GM18505 (cell line): ENCODE results near the gene CRIP1.

ENCODE experiments used
- ATAC-seq: cut with Tn5 transposase; IDR thresholded peaks from one replicate; pipeline ENCODE4 v1.9.1; 2021; ENCODE audit not compliant: unreplicated experiment
- POLR2A ChIP-seq: IDR thresholded peaks from 4 replicates; pipeline ENCODE4 v1.6.1; 2011; ENCODE audit warnings: borderline replicate concordance; ENCODE audit not compliant: insufficient read depth, insufficient read length; ENCODE audit errors: extremely low read depth

CRIP1 gene

DNA sequence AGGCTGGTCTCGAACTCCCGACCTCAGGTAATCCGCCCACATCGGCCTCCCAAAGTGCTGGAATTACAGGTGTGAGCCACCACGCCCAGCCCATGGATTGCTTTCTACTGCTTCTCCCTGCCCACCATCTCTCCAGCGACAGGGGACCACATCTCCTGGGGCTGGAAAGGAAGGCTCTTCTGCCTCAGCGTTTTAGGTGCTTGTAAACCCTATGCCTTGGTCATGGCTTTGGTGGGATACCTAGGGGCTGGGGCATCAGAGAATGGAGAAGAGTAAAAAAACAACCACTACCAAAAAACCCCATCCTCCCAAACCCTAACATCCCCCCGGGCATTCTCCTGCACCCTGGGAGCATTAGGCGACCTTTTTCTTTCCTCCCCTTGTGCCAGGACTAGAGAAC lies 38.6 kb downstream of the CRIP1 start:
- TF ChIP-seq POLR2A: no peak
- ATAC-seq: no peak

DNA sequence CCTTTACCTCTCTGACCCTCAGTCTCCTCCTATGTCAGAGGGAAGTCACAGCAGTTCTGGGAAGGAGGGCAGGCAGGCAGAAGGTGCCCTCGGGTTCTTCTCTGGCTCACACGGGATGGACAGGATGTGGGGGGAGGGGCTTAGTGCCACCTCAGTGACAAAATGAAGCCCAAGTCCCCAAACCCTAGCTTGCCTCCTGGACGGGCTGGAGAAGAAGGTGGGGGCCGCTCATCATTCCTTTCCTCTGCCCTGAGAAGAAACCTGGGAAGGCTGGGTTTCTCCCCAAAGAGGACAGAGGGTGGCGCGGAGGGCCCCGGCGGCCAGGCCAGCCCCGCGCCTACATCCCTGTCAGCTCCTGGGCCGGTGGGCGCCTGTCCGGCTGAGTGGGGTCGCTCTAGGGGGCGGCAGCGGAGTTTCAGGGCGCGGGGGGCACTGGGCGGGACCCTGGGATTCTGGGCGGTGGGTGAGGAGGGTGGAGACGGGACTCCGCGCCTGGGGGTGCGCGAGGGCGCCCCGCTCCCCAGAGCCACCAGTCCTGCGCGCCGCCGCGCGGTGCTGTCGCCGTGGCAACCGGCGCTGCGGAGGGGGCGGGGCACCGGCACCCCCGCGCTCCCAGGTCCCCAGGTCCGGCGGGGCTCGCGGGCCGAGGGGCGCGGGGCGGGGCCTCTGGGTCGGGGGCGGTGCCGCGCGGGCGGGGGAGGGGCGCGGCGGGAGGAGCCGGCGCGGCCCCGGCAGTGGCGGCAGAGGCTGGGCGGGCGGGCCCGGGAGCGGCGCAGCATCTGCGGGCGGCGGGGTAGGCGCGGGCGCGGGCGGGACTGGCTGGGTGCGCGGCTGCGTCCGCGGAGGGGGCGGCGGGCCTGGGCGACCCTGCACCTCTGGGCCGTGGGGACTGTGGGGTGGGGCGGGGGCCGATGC lies 39.4 kb downstream of the CRIP1 start, which contains the start of gene TMEM121:
TSS of gene TMEM121 (plus strand) at position 723 of the 915 bp plus-strand sequence. CDS start 2,252 bp downstream, outside the sequence.
- ATAC-seq: no peak
- no peak for TF ChIP-seq POLR2A

DNA sequence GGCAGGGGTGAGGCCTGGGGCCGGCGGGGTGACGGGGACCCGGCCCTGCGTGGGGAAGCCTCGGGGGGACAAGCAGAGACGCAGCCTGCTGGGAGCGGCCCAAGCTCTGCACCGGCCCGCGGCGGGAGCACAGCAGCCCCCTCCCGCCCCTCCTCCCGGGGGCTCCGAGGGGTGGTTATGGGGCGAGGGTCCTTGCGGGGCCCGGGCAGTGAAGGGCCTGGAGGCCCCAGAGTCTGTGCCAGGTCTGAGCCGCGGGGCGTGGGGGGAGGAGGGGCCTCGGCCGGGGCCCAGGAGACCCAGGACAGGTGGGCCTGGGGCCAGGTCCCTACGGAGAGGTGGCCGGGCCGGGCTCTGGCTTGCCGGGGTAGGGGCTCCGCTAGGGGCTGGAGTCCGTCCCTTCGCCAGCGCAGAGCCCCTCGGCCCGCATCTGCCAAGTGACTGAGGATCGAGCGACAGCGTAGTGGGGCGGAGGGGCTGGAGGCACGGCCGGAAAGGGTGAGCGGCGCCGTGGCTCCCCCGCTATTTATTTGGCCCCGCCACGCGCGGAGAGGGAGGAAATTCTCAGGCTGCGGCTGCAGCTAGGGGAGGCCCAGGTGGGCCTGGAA lies 40.2 kb downstream of the CRIP1 start:
- TF ChIP-seq POLR2A: no peak
- no peak for ATAC-seq

DNA sequence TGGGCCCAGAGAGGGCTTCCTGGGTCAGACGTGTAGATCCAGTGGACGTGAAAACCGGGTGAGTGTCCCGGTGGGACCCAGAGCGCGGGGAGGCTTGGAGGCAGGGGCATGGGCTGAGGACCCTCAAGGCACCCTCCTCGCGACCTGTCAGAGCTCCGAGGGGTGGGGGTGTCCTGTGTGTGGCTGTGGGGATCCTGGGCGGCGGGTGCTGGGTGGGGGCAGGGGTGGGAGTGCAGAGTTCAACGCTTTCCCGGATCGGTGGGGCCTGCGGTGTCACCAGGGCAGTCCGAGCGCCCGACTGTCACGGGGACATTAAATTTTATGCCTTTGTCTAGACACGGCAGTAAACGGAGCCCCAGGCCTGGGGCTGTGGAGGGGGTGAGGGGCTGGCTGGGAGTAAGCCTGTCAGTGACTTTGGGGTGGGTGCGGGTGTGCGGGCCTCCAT lies 40.7 kb downstream of the CRIP1 start:
- no peak for ATAC-seq
- TF ChIP-seq POLR2A: no peak

DNA sequence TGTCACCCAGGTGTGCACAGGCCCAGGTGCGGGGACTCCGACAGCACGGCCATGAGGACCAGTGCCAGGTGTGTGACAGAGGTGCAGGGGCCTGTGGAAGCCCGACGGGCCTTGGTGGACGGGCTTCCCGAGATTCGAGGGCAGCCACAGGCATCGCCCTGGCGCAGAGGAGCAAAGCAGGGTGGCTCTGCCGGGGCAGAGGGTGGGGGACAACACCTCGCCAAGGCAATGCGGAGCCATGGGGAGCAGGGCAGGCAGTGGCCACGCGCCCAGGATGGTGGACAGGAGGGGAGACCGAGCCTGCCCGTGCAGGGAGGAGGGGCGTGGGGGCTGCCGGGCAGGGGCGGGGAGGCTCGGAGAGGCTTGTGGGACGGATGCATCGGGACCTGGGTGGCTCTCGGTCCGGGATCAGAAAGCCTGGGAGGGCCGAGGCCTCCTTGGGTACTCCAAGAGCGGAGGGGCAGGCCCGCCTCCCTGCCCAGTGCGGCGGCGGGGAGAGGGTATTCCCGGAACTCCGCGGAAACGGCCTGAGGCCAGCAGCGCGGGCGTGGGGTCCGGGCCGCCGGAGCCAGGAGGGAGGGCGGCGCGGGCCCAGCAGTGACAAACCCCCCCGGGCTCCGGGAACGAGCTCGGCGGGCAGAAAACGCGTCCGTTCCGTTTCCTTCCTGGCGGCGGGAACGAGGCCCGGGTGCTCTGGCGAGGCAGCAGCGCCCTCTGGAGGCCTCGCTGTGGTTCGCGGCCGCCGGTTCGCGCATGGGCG lies 41.3 kb downstream of the CRIP1 start:
- no peak for TF ChIP-seq POLR2A
- no peak for ATAC-seq

DNA sequence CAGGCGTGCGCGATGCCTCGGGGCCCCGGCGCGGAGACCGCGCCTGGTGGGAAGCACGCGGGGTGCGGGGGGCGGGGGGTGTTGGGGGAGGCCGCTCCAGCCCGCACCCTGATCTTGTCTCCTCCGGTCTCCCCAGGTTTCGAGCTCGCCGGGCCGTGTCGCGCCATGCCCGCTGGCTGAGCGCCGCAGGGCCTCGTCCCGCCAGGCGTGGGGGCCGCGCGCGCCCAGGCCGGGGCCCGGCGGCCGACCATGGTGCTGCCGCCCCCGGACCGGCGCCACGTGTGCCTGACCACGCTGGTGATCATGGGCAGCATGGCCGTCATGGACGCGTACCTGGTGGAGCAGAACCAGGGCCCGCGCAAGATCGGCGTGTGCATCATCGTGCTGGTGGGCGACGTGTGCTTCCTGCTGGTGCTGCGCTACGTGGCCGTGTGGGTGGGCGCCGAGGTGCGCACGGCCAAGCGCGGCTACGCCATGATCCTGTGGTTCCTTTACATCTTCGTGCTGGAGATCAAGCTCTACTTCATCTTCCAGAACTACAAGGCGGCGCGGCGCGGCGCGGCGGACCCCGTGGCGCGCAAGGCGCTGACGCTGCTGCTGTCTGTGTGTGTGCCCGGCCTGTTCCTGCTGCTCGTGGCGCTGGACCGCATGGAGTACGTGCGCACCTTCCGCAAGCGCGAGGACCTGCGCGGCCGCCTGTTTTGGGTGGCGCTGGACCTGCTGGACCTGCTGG lies 42.1 kb downstream of the CRIP1 start:
- TF ChIP-seq POLR2A: no peak
- no peak for ATAC-seq

DNA sequence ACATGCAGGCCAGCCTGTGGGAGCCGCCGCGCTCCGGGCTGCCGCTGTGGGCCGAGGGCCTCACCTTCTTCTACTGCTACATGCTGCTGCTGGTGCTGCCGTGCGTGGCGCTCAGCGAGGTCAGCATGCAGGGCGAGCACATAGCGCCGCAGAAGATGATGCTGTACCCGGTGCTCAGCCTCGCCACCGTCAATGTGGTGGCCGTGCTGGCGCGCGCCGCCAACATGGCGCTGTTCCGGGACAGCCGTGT lies 42.6 kb downstream of the CRIP1 start:
- no peak for TF ChIP-seq POLR2A
- ATAC-seq: no peak

DNA sequence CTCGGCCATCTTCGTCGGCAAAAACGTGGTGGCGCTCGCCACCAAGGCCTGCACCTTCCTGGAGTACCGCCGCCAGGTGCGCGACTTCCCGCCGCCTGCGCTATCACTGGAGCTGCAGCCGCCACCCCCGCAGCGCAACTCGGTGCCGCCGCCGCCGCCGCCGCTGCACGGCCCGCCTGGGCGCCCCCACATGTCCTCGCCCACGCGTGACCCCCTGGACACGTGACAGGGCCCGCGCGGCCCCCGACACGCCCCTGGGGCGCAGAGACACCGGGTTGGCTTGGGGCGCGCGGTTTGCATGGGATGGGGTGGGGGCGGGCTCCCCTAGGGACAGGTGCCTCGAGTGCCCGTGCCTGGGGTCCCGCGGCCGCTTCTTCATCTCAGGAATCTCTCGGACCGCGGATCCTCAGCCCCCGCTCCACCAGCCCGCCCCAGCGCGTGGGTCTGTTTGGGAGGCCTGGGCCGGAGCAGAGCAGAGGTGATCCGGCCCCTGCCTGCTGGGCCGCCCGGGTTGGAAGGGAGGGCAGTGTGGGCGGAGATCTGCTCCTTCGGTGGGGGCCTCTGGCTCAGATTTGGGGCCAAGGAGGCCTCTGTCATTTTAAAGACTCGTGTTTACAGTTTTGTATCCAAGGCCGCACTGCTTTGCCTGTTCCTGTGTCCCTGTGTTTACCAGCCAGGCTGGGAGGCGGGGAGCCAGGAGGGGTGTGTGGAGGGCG lies 43.0 kb downstream of the CRIP1 start:
- ATAC-seq: no peak
- TF ChIP-seq POLR2A: no peak

DNA sequence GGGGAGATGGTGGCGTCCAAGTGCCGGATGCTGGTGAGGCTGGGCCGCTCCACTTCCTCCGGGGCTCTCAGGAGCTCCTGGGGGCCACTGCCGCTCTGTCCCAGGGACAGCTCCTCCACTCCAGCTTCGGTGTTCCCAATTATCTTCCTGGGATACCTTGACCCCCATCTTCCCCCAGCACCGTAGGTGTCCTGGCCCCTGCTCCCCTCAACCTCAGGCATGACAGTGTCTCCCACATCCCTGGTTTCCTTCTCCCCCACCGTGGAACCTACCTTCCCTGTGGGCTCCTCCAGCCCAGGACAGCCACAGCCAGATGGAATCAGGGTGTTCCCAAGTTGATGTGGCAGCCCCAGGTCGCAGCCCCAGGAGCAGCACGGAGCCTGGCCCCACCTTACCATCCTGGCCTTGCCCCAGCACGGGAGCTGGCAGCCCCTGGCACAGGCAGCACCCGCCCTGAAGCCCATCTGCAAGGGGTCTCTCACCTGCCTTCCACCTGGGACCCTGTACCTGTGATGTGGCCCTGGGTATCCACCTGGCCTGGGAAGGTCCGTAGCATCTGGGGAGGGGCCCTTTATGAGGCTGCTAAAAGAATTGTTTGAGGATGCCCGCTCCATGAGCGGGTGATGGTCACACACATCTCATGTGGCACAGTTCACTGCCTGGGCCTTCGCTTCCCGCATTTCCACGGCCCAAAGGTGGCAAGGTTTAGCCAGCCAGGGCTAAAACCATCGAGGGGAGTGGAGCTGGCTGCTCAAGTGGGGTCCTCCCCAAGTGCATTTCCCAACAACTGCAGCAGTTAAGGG lies 43.8 kb downstream of the CRIP1 start:
- no peak for TF ChIP-seq POLR2A
- ATAC-seq: no peak

DNA sequence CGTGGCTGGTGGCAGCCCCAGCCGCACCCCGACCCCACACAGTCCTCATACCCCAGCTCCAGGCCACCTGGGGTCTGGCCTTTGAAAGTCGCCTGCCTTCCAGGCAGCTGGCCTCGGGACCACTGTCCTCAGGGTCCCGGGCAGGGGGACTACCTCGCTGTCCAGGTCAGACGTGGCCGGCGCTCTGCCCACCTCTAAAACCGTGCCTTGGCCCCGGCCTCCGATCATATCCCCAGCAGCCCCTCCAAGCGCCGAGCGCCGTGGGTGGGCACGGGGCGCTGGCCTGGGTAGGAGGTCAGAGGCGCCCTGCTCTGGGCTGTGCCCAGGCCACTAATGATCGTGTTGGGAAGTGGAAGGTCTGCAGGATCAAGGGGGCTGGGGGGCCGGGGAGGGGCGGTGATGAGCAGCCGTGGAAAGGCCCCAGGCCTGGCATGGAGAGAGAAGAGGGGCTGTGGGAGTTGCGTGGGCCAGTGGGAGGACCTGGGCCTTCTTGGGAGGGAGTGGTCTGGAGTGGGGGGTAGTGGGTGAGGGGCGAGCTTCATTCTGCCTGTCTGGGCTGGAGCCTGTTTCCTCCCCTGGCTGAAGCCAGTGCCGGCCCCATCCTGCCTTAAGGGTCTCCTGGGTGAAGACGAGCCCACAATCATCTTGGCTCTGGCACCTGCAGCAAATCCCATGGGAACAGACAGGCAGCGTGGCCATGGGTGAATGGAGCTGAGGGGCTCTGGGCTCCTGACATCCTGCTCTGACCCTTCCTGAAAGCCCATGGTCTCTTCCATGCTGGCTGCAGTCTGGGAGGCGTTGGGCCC lies 44.6 kb downstream of the CRIP1 start:
- no peak for TF ChIP-seq POLR2A
- no peak for ATAC-seq
